Measurements from ENCODE around the gene IP6K3.

IP6K3 gene

DNA sequence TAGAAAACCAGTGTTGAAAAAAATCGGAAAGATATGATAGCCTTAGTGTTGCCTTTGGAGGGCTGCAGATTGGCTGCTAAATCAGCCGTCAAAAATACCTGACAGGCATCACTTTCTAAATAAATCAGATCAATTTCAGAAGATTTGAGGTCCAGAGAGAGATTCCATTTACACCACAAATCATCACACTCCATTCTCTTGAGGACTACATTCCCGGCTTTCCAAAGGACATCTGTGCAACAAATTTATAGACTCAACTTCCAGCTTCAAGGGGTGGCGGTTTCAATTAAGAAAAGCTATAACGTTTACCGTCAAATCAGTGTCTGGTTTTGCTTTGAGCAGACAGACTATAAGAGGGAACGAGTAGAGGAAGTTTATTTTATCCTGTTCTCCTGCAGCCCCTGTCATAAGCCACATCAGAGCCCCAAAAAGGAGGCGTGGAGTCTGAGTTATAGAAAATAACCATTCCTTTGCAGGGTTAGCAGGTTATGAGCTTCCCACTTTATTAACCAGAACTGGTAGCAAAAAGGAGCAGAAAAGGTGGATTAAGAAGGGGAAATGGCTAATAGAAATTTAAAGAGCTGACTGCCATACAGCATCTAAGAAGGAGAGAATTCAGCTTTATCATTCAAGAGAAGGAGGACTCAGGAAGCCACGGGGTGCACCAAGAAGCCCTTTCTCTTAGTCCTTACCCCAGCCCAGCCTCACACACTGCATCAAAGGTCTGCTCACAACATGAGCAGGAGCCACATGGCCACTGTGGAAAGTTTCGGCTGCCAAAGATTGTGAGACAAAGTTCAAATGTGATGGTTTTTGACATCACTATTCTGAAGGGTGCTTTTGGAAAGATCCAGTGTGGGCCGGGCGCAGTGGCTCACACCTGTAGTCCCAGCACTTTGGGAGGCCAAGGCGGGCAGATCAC, 22.3 kb downstream of the IP6K3 start:
- peaks cover 86% of the 10 kb centered on the region for H3K27me3 ChIP-seq (replicated peaks; ENCODE audit: insufficient read depth, low read length)
- no peak for DNase-seq
- no peaks in the 10 kb centered on the region for H3K9me2 ChIP-seq (replicated peaks; ENCODE audit: insufficient read depth, low read length)
- no peaks in the 10 kb centered on the region for H3K36me3 ChIP-seq (replicated peaks; ENCODE audit: insufficient read depth, low read length)
- H3K9me3 ChIP-seq (replicated peaks; ENCODE audit: insufficient read depth, low read length), result no peaks in the 10 kb centered on the region
- no peak overlapping the region for H3K4me2 ChIP-seq (ENCODE audit: low read depth, low read length)
- no peak overlapping the region for H3K27ac ChIP-seq (ENCODE audit: low read length)
- H3K4me1 ChIP-seq (ENCODE audit: low read length), result no peaks in the 10 kb centered on the region
- TF ChIP-seq, protein P1, sequence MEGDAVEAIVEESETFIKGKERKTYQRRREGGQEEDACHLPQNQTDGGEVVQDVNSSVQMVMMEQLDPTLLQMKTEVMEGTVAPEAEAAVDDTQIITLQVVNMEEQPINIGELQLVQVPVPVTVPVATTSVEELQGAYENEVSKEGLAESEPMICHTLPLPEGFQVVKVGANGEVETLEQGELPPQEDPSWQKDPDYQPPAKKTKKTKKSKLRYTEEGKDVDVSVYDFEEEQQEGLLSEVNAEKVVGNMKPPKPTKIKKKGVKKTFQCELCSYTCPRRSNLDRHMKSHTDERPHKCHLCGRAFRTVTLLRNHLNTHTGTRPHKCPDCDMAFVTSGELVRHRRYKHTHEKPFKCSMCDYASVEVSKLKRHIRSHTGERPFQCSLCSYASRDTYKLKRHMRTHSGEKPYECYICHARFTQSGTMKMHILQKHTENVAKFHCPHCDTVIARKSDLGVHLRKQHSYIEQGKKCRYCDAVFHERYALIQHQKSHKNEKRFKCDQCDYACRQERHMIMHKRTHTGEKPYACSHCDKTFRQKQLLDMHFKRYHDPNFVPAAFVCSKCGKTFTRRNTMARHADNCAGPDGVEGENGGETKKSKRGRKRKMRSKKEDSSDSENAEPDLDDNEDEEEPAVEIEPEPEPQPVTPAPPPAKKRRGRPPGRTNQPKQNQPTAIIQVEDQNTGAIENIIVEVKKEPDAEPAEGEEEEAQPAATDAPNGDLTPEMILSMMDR (IDR thresholded peaks at IDR 0.05; ENCODE audit: low read length), result no peak
- TF ChIP-seq EZH2phosphoT487 (IDR thresholded peaks at IDR 0.05; ENCODE audit: low read length) (no peak), EZH2 (optimal IDR thresholded peaks at IDR 0.05; ENCODE audit: low read depth, low read length) (no peak)
- H3F3A ChIP-seq (ENCODE audit: insufficient read depth, low read length), result no peaks in the 10 kb centered on the region
- H2AFZ ChIP-seq (ENCODE audit: low read length), result no peak overlapping the region
- no peaks in the 10 kb centered on the region for H3K79me2 ChIP-seq (ENCODE audit: low read length)
- no peak overlapping the region for H3K9ac ChIP-seq (ENCODE audit: low read length)
- H3K4me3 ChIP-seq (ENCODE audit: low read length), result no peak overlapping the region
- no peaks in the 10 kb centered on the region for H4K20me1 ChIP-seq (ENCODE audit: insufficient read depth, low read length)

- TF ChIP-seq EZH2 (optimal IDR thresholded peaks at IDR 0.05; ENCODE audit: low read depth, low read length) (no peak), EZH2phosphoT487 (IDR thresholded peaks at IDR 0.05; ENCODE audit: low read length) (no peak)
- TF ChIP-seq, protein P1 (IDR thresholded peaks at IDR 0.05; ENCODE audit: low read length), result no peak
Measured at GRCh38 chr6:33723371-33724085, 23.2 kb downstream of the IP6K3 start.

DNA sequence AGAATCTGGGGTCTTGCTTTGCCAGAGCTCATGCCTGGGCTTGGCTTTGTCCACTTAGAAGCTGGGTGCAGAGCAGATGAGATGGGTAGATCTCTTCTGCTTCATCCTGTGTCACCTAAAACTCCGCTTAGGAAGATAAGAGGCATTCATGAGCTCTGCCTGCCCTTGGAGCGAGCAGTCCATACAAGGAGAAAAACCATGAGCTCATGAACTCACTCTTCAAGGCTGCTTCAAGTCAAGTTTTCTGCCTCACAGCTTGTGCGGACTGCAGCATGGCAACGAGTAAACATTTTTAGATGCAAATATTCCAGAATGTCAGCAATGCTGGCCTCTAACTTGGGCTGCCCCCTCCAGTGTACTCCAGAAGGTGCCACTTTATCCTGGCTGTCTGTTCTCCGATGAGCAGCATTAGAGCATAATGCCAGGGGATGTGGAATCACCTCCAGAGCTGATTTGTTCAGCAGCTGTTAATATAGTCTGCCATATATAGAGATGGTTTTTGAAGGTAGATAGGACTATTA, 24.5 kb downstream of the IP6K3 start:
- no peaks in the 10 kb centered on the region for H3K9me2 ChIP-seq (replicated peaks; ENCODE audit: insufficient read depth, low read length)
- no peak overlapping the region for H3K27ac ChIP-seq (ENCODE audit: low read length)
- no peaks in the 10 kb centered on the region for H3K4me1 ChIP-seq (ENCODE audit: low read length)
- H2AFZ ChIP-seq (ENCODE audit: low read length), result no peak overlapping the region
- no peaks in the 10 kb centered on the region for H3K79me2 ChIP-seq (ENCODE audit: low read length)
- H3K27me3 ChIP-seq (replicated peaks; ENCODE audit: insufficient read depth, low read length), result peaks cover 65% of the 10 kb centered on the region
- H4K20me1 ChIP-seq (ENCODE audit: insufficient read depth, low read length), result no peaks in the 10 kb centered on the region
- H3K9ac ChIP-seq (ENCODE audit: low read length), result no peak overlapping the region
- TF ChIP-seq, protein P1 (IDR thresholded peaks at IDR 0.05; ENCODE audit: low read length), result no peak
- TF ChIP-seq EZH2 (optimal IDR thresholded peaks at IDR 0.05; ENCODE audit: low read depth, low read length) (no peak), EZH2phosphoT487 (IDR thresholded peaks at IDR 0.05; ENCODE audit: low read length) (no peak)
- H3K9me3 ChIP-seq (replicated peaks; ENCODE audit: insufficient read depth, low read length), result no peaks in the 10 kb centered on the region
- H3K4me3 ChIP-seq (ENCODE audit: low read length), result no peak overlapping the region
- no peaks in the 10 kb centered on the region for H3F3A ChIP-seq (ENCODE audit: insufficient read depth, low read length)
- H3K4me2 ChIP-seq (ENCODE audit: low read depth, low read length), result no peak overlapping the region
- no peak for DNase-seq
- H3K36me3 ChIP-seq (replicated peaks; ENCODE audit: insufficient read depth, low read length), result no peaks in the 10 kb centered on the region

More at GRCh38 chr6:33723371-33724085, 23.2 kb downstream of the IP6K3 start:
- Histone ChIP-seq H2AFZ (ENCODE audit: low read length) (no peak overlapping the region), H3K4me1 (ENCODE audit: low read length) (no peaks in the 10 kb centered on the region), H3F3A (ENCODE audit: insufficient read depth, low read length) (no peaks in the 10 kb centered on the region), H3K9ac (ENCODE audit: low read length) (no peak overlapping the region), H3K27me3 (replicated peaks; ENCODE audit: insufficient read depth, low read length) (peaks cover 78% of the 10 kb centered on the region), H3K79me2 (ENCODE audit: low read length) (no peaks in the 10 kb centered on the region), H3K9me2 (replicated peaks; ENCODE audit: insufficient read depth, low read length) (no peaks in the 10 kb centered on the region), H3K27ac (ENCODE audit: low read length) (no peak overlapping the region), H3K36me3 (replicated peaks; ENCODE audit: insufficient read depth, low read length) (no peaks in the 10 kb centered on the region), H3K9me3 (replicated peaks; ENCODE audit: insufficient read depth, low read length) (no peaks in the 10 kb centered on the region), H3K4me2 (ENCODE audit: low read depth, low read length) (no peak overlapping the region), H4K20me1 (ENCODE audit: insufficient read depth, low read length) (no peaks in the 10 kb centered on the region), H3K4me3 (ENCODE audit: low read length) (no peak overlapping the region)
- no peak for DNase-seq
